Left renal pelvis (tissue), 4 donors: Measurements from ENCODE around the gene OR2G2. TPM values are rescaled to one million over a fixed set of nuclear protein-coding genes. Genes with fewer than 3 reads are reported as not detected.

ENCODE experiments used
- polyA plus RNA-seq, 4 donors: library from polyadenylated mRNA; unstranded; fragments of 120-200 nt; gene quantifications; one replicate each; pipeline ENCODE4 v1.2.1, GENCODE V29; 2013; ENCODE audit not compliant: insufficient read length in 4 of 4

OR2G2 gene
- polyA plus RNA-seq, 4 donors, result not detected

Other genes with a start within 250 kb of the OR2G2 start
- 1 to 10 TPM in 2 of 4 donors, under 1 TPM in 2; 0.87 to 2.1 (median 1.2) TPM for gene NLRP3, start 172.2 kb upstream of the OR2G2 start, polyA plus RNA-seq
- gene OR2B11, start 130.3 kb upstream of the OR2G2 start, polyA plus RNA-seq, result under 1 TPM in 3 of 4 donors, not detected in 1; 0.04 to 0.12 (median 0.07) TPM
- 1 to 10 TPM in 1 of 4 donors, under 1 TPM in 3; 0.55 to 1.7 (median 0.75) TPM for gene OR2C3, start 51.9 kb upstream of the OR2G2 start, polyA plus RNA-seq
- 1 to 10 TPM in 1 of 4 donors, under 1 TPM in 3; 0.61 to 1.1 (median 0.84) TPM for gene GCSAML, start 39.2 kb upstream of the OR2G2 start, polyA plus RNA-seq
- gene OR2G3, start 17.2 kb downstream of the OR2G2 start, polyA plus RNA-seq, result not detected
- gene OR13G1, start 91.4 kb downstream of the OR2G2 start, polyA plus RNA-seq, result not detected
- not detected for gene OR6F1, start 128.3 kb downstream of the OR2G2 start, polyA plus RNA-seq
- not detected for gene OR14K1, start 150.3 kb downstream of the OR2G2 start, polyA plus RNA-seq
- gene OR14A2, start 159.8 kb downstream of the OR2G2 start, polyA plus RNA-seq, result not detected
- not detected for gene OR1C1, start 172.2 kb downstream of the OR2G2 start, polyA plus RNA-seq
- gene OR14A16, start 235.8 kb downstream of the OR2G2 start, polyA plus RNA-seq, result not detected